GM12878 (cell line): Measurements from ENCODE around the gene HRH3.

ENCODE experiments used
- CTCF ChIP-seq, 3 experiments: IDR thresholded peaks in 2 of 3; conservative IDR thresholded peaks in 1 of 3; 2 replicates each; pipeline ENCODE4 v1.5.1; 2011; ENCODE audit warnings: low read depth in 3 of 3, low read length in 3 of 3, mild to moderate bottlenecking in 3 of 3, control low read depth in 2 of 3, moderate library complexity in 2 of 3, inconsistent platforms in 1 of 3, mixed read lengths in 1 of 3; ENCODE audit not compliant: control insufficient read depth in 2 of 3, insufficient read depth in 1 of 3; ENCODE audit errors: extremely low read depth in 1 of 3
- POLR2A ChIP-seq: IDR thresholded peaks from 2 replicates; pipeline ENCODE4 v1.6.1; 2011; ENCODE audit warnings: low read depth, mild to moderate bottlenecking, low read length

DNA sequence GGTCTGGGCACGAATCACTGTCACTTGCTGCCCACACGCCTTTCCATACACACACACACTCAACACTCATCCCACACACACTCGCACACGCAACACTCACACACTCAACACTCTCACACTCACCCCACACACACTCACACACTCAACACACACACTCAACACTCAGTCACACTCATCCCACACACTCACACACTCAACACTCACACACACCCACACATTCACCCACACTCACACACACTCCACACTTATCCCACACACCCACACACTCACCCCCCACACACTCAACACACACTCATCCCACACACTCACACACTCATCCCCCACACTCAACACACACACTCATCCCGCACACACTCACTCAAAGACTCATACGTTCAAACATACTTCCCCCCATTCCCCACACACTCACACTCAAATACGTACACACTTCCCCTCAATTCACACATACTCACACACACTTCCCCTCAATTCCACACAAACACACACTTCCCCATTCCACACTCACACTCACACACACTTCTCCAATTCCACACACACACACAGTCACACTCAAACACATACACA, 9.0 kb upstream of the HRH3 start:
- no peak for TF ChIP-seq CTCF (IDR thresholded peaks at IDR 0.05 in 2 of 3, conservative IDR thresholded peaks at IDR 0.05 in 1 of 3; ENCODE audit: control insufficient read depth in 2 of 3, extremely low read depth in 1 of 3, insufficient read depth in 1 of 3, low read depth in 3 of 3, low read length in 3 of 3)
- TF ChIP-seq POLR2A: no peak
